NCI-H187 treated with DMSO at 0.1 percent for 48 hours (cell line): Measurements from ENCODE around the gene FLNB.

Experiments used
- DNase-seq: peaks from one replicate; lab custom pipeline; 2025; lab: John Stamatoyannopoulos, UW

FLNB gene

GRCh38 chr3:58137306-58137705, 129.1 kb downstream of the FLNB start:
- DNase-seq: no peak

- no peak for DNase-seq
Observed at GRCh38 chr3:58141766-58142345, 133.6 kb downstream of the FLNB start.

- no peak for DNase-seq
Observed at GRCh38 chr3:58143417-58144055, 135.3 kb downstream of the FLNB start.

- DNase-seq: no peak
Observed at GRCh38 chr3:58144478-58145325, 136.5 kb downstream of the FLNB start.

GRCh38 chr3:58148049-58148448, 139.8 kb downstream of the FLNB start:
- no peak for DNase-seq

- DNase-seq: no peak
Observed at GRCh38 chr3:58150130-58150809, 142.0 kb downstream of the FLNB start.

GRCh38 chr3:58150810-58151199, 142.6 kb downstream of the FLNB start:
- DNase-seq: no peak

GRCh38 chr3:58151637-58152036, 143.4 kb downstream of the FLNB start:
- no peak for DNase-seq

GRCh38 chr3:58152225-58153015, 144.2 kb downstream of the FLNB start:
- no peak for DNase-seq

GRCh38 chr3:58153371-58153770, 145.1 kb downstream of the FLNB start:
- no peak for DNase-seq

- DNase-seq: no peak
Observed at GRCh38 chr3:58154626-58155449, 146.6 kb downstream of the FLNB start.

- no peak for DNase-seq
Observed at GRCh38 chr3:58155838-58156237, 147.6 kb downstream of the FLNB start.

- no peak for DNase-seq
Observed at GRCh38 chr3:58157700-58158099, 149.5 kb downstream of the FLNB start.

- no peak for DNase-seq
Observed at GRCh38 chr3:58158442-58159153, 150.4 kb downstream of the FLNB start.

- DNase-seq: no peak
Observed at GRCh38 chr3:58160399-58160798, 152.2 kb downstream of the FLNB start.

GRCh38 chr3:58161435-58162398, 153.5 kb downstream of the FLNB start:
- no peak for DNase-seq

GRCh38 chr3:58163234-58163633, 155.0 kb downstream of the FLNB start:
- DNase-seq: no peak

- DNase-seq: no peak
Observed at GRCh38 chr3:58164199-58164879, 156.1 kb downstream of the FLNB start.
